Measurements from ENCODE around the gene ADSL.

ADSL gene

DNA sequence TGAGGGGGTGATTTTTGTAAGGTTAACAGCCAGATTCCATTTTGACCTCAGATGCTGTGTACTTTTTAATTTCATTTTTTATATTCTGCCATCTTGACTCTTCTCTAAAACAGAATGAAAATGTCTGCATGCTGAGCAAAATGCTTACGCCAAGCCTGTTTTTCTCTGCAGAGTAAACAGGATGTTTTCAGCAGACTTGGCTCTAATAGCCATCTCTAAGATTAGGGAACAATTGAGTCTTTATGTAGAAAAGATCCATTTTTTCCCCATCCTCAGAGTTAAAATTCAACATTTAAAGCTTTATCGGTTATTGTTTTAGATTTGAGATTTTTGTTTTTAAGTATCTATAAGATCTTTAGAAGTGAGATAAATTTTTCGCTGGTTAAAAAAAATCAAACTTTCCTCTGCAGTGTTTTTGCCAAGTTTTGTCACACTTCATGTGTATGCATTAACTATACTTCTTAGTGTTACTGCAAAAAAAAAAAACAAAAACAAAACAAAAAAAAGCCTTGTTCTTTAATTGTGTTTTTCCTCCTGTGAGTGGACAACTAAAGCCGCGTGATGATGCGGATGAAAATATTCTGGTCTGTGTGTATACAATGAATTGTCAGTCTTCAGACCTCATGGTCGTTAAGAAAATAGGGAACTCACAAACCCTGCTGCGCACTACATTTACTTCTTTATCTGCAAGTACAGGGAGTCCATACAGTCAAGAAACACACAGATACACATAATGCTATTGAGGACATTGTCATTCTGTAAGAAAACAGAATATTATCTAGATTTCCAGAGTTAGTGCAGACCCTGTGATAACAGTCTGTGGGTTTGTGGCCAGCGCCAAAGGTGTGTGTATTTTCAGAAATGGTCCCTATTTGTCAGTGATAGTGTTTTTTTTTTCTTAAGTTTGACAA is 17.5 kb upstream of the ADSL start:
- peak; percentile 78 for DNase-seq (ENCODE audit: low spot score)

DNA sequence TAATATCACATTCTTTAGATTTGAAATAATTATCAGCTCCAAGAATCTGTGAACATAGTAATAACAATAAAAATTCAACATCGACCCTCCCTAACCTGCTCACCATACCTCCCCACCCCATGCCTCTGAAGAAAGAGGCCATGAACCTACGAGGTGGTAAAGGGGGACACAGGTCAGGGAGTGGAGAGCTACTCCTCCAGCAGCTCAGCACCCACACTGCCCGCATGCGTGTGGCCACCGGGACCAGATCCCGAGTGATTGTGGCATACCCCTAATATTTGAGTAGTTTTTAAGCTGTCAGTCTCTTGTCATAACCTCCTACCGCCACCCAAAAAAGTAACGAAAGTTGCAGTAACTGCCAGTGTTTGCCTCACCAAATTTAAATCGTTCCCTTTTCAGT is 16.8 kb upstream of the ADSL start:
- DNase-seq (ENCODE audit: low spot score): no peak

DNA sequence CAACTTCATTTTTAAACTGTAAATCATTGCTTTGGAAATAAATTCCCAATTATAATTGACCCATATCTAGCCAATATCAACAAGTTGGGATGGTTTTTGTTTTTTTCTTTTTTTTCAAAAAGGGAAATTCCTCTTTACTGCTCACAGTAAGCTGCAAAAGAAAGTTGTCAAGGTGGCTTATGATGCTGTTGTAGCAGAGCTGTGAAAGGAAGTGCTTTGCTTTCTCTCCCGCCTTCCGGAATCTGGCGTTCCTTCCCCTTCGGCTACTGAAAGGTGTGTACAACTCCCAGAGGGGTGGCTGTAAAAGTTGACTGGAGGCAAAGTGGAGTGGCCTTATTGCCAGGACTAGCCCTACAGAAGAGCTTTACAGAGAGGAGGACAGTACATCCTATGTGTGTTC is 16.2 kb upstream of the ADSL start:
- no peak for DNase-seq (ENCODE audit: low spot score)

DNA sequence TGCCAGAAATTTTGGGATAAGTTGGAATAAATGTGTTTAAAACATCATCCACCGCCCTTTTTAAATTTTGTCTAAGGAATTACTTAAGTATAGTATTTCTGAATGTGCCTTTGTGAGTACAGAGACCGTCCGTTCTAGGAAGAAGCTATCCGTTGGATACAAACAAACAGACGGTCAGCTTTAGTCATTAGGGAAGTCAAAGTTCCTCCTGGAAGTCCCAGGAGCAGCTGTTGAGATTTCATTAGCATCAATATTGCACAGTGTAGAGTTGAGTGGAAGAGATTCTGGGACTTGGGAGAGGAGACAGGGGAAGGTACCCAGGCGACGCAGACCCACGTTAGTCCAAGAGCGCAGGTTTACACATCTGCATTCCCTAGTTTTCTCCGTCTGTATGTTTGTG is 15.7 kb upstream of the ADSL start:
- DNase-seq (ENCODE audit: low spot score): no peak

DNA sequence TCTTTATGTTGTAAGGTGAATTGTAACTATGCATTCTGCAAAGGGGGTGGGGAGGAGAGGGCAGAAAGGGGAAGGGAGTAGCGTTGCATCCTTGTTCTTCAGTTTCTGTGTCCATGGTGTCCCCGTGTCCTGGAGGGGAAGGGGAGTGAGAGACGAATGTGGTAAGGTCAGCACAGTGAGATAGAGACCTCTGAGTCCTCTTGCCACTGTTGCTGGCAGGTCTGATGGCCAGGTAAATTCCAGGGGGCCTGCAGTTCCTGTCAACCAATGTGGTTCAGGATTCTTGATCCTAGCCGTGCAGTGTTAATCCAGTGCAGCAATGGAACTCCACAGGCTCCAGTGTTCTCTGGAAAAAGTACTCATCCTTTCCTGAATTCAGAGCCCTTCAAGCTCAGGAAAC is 14.6 kb upstream of the ADSL start:
- no peak for DNase-seq (ENCODE audit: low spot score)

DNA sequence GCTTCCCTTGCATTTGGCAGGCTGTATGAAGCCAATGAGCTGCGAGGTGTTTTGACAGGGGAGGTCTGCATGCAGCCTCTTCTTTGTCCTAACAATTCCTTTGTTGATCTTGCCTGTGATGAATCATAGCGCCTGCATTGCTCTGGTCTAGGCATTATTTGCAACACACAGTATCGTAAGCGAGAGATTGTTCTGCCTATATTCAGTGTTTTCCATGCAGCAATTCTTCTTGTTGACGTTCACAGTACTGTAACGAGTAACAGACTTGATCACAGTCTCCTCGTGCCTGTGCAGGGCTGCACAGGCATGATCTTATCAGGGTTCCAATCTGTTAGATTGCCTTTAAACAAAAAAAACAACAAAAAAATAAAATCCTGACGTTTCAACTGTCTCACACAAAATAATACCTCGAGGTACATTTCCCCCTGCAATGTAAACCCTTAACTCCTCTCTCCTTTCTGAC is 13.9 kb upstream of the ADSL start:
- DNase-seq (ENCODE audit: low spot score): no peak

DNA sequence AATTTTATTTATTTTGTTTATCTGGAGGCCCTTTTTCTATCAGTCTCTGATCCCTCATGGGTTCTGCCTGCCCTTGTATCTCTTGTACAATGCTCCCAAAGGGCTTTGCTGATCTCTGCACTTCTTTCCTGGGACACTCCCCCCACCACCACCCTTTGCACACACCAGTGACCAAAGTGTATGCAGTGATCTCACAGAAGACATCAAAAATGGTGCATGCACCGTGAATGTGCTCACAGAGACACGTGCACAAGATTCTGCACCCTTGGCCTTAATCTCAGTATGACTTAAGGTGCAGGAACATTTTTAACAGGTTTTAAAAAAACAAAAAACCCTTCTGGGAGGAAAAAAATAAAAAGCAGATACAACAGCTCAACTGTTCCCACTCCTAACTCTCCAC is 12.2 kb upstream of the ADSL start:
- DNase-seq (ENCODE audit: low spot score): no peak

DNA sequence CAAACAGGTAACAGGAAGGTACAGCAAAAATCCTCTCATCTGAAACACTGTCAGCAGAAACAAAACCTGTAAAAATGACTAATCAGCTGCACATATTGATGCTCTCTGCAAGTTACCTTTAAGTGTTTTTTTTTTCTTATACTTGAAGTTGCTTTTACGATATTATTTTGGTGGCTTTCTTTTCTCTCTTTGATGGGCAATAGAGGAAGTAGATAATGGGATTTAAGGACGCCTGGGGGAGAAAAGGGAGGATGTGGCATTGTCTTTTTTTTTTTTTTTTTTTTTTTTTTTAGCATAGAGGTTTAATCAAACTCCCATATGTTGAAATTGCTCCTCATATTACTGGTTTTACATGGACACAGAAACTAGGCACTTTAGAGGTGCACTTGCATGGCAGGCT is 11.4 kb upstream of the ADSL start:
- DNase-seq (ENCODE audit: low spot score): no peak

DNA sequence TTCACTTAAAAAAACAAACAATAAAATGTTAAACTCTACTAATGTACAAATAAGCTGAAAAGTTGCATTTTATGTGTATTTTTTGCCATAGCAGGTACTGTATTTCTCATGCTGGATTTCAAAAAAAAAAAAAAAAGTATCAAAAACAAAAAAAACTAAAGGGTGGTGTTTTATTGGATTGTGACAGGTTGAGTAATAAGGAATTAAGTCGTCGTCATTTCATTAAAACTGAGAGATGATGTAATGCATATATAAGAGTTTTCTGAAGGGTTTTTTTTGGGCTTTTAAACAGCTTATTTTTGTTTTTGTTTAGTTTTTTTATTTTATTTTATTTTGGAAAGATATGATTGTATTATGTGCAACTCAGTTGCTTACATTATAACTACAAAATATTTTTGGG is 10.9 kb upstream of the ADSL start:
- DNase-seq (ENCODE audit: low spot score): no peak

DNA sequence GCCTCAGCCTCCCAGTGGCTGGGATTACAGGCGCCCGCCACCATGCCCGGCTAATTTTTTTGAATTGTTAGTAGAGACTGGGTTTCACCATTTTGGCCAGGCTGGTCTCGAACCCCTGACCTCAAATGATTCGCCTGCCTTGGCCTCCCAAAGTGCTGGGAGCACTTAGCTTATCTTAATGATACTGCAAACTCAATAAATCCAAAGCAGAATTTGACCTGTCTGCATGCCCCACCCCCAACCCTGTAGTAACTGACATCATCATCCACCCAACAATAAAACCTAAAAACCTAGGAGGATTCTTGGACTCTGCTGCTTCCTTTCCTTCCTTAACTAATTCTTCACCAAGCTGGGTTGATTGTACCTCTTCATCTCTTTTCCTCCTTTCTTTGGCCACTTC is 6.3 kb upstream of the ADSL start:
- no peak for DNase-seq (ENCODE audit: low spot score)

DNA sequence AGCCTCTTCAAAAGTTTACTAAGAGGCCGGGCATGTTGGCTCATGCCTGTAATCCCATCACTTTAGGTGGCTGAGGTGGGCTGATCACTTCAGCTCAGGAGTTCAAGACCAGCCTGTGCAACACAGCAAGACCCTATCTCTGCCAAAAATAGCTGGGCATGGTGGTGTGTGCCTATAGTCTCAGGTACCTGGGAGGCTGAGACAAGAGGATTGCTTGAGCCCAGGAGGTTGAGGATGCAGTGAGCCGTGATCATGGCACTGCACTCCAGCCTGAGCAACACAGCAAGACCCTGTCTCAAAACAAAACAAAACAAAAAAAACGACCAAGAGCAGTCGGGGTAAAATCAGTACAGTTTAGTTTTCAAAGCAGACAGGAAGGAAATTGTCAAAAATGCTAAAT is 4.7 kb upstream of the ADSL start:
- DNase-seq (ENCODE audit: low spot score): no peak

DNA sequence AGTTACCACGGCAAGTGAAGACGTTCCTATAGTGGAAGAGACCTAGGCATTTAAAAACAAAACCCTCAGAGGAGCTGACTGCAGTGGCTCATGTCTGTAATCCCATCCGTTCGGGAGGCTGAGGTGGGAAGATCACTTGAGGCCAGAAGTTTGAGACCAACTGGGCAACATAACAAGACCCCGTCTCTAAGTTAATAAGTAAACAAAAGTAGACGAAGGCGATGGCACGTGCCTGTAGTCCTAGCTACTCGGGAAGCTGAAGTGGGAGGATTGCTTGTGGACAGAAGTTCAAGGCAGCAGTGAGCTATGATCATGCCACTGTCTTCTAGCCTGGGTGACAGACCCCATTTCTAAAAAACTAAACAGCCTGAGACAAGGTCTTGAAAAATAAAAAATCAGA is 3.8 kb upstream of the ADSL start:
- no peak for DNase-seq (ENCODE audit: low spot score)

DNA sequence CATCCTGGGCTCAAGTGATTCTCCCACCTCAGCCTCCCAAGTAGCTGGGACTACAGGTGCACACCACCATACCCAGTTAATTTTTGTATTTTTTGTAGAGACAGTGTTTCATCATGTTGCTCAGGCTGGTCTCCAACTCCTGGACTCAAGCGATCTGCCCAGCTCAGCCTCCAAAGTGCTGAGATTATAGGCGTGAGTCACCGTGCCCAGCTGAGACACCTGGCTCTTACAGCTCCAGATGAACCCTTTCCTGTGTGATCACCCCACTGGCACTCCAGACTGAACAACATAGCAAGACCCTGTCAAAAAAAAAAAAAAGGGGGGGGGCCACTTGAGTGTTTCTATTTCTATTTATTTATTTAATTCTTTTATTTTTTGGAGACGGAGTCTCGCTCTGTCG is 1.0 kb upstream of the ADSL start:
- no peak for DNase-seq (ENCODE audit: low spot score)

DNA sequence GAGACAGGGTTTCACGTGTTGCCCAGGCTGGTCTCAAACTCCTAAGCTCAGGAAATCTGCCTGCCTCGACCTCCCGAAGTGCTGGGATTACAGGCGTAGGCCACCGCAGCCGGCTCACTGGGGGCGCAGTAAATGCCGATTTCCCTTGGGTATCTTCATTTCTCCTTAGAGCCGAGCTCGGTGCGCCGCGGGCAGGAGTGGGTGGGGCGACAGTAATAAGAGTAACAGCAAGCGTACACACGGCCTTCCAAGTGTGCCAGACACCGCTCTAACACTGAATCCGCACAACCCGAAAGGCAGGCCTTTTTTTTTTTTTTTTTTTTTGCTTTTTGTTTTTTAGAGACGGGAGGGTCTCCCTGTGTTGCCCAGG is 500 bp upstream of the ADSL start:
- DNase-seq (ENCODE audit: low spot score): peak; percentile 40

DNA sequence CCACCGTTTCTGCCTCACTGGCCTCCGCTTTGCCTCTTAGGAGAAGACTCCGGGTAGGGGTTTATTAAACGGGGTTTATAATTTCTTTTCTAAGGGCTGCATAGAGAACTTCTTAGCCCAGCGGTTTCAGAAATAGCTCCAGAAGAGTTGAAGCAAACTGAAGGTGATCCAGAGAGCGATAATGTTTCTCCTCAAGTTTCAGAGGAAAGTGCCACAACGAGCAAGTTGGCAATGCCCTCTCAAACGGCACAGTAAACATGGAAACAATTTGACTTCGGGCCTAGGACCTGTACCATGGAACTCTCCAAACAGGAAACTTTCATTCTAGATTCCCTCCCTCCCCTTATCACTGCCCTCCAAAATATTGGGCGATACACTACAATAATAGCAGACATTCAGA is 1.0 kb downstream of the ADSL start:
- no peak for DNase-seq (ENCODE audit: low spot score)

DNA sequence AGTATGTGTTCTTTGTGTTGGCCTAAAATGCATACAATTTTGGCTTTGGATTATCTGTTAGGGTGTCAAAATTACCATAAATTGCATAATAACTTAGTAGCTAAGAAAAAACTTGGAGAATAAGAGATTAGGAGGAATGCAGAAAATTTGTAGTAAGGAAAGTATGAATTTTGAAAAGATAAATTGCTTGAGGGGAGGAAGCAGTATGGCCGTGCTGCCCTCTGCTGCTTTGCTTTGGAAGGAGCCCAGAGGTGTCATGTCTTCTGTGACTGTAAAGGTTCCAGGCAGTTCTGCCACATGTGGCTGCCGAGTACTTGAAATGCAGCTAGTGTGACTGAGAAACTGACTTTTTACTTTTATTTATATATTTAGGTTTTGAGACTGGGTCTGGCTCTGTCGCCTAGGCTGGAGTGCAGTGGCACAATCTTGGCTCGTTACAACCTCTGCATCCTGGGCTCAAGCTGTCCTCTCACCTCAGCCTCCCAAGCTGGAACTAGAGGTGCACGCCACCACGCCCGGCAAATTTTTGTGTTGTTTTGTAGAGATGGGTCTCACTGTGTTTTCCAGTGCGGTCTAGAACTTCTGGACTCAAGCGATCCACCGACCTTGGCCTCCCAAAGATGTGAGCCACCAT is 1.8 kb downstream of the ADSL start:
- DNase-seq (ENCODE audit: low spot score): peak; percentile 85

DNA sequence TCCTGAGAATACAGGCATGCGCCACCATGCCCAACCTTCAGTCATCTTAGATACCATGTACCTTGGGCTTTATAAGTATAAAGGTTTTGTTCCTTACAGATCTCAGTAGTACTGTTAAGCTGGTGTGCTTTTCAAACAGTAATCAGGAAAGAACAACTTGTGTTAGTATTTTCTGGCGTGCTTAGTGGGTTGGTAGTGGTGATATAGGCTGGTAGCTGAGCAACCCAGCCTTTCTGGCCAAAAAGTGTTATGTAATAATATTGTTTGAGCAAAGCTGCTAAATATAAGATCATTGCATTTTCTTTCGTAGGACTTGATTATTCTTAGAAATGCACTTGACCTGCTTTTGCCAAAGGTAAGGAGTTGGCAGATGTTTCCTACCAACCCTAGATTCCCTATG is 6.5 kb downstream of the ADSL start:
- no peak for DNase-seq (ENCODE audit: low spot score)

DNA sequence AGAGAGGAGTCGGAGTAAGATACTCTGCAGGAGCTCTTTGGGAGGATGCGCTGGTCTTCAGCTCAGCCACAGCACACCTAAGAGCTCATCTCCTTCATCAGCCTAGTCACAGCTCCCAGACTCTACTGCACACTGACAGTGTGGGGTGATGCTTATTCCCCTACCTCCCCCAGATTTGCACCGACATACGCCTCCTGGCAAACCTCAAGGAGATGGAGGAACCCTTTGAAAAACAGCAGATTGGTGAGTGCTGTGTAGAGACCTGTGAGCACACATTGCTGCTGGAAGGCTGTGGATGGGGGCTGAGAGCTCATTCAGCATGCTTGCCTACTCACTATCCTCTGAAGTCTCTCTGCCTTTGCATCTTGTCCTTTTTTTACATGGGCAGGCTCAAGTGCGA is 14.8 kb downstream of the ADSL start:
- no peak for DNase-seq (ENCODE audit: low spot score)

DNA sequence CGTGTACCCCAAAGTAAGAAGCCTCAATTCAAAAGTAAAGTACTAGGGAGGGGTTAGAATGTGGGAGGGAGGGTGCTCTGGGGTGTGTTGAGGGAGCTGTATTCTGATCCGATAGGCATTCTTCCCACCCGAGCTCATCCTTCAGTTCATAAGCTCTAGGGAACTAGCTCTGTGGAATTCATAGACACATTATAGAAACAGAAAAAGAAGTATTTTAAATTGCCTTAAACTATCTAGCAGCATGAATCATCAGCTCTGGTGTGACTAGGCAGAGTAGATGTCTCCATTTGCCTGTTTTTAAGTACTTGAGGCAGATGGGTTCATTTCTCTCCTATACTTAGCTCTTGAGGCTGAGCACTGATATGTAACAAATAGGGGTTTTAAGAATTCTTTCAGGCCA is 16.8 kb downstream of the ADSL start:
- no peak for DNase-seq (ENCODE audit: low spot score)

DNA sequence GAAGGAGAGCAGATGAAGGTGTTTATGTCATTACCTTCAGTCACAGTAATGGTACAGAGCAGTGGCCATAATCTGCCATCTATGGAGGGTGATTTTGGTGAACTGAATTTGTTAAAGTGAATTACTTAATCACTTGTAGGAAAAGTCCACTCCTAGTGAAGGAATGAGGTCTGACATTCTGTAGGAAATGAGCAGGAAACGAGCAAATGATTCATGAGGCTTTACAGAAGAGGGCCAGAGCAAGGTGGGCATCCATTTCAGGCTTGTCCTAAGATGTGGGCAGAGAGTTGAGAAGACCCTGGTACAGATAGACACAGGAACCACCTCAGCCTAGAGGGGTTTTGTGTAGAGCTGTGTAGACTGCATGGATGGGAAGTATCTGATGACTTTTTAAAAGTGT is 18.1 kb downstream of the ADSL start:
- no peak for DNase-seq (ENCODE audit: low spot score)

DNA sequence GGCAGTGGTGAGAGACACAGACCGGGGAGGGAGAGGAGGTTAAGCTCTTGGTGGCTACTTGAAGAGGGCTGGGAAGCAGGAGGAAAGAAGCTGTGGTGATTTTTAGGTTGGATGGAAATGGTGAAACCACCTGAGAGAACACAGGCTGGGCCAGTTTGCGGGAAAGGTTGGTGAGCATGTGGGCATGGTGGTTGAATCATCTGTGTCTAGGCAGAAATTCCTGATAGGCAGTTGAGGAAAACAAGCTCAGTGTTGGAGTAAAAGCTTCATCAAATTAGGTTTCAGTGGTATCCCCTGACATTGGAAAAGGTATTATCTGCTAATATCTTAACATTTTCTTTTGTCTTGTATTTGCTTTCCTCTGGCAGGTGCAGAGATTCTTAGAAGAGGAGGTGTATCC is 19.8 kb downstream of the ADSL start:
- no peak for DNase-seq (ENCODE audit: low spot score)

DNA sequence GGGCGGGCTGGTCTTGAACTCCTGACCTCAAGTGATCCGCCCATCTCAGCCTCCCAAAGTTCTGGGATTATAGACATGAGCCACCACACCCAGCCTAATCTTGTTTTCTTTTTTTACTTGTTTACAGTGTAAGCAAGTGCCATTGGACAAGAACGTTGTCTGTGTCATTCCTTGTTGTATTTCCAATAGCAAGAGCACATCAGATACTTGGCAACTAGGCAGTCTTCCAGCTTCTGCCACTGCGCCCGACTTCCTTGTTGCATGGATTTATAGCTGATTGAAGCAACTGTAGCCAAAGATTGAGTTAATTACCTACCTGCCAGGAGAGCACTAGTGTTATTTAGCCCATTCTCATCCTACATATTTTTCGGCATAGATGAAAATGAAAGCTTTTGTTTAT is 21.0 kb downstream of the ADSL start:
- no peak for DNase-seq (ENCODE audit: low spot score)

DNA sequence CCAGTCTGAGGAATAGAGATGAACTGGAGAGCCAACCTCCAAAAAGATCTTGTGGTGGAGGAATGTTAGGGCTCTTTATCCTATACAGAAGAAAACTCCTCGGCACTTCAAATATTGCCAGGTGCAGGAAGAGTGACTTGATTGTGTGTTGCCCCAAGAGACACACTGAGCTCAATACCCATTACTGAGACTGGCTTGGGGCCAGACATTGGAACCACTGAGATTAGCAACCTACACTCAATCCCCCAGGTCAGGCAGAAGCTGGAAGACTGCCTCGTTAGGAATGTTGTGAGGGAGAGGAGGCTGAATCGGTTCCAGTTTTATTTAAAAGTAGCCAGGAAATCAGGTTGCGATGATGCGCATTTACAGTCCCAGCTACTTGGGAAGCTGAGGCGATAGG is 21.7 kb downstream of the ADSL start:
- no peak for DNase-seq (ENCODE audit: low spot score)

DNA sequence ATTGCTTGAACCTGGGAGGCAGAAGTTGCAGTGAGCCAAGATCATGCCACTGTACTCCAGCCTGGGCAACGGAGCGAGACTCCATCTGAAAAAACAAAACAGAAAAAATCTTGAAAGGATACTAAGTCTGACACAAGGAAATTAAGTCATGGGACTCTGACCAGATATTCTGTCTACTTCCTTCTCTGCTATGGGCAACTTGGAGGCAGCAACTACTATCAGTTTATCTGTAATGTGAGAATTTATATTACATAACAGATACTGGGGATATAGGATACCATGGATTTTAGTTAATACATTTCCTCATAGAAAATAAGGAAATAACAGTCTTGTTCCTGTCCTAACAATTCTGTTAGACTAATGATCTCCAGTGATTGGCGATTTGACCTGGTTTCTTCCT is 22.5 kb downstream of the ADSL start:
- no peak for DNase-seq (ENCODE audit: low spot score)
